GM12878 (cell line): ENCODE measurements around the gene PRR5L. TPM values are rescaled to one million over a fixed set of nuclear protein-coding genes. Genes with fewer than 3 reads are reported as not detected.

Source experiments
- ASH2L ChIP-seq: fragments of 300-600, 200-600 bp; sonication (generic); IDR thresholded peaks from 2 replicates; pipeline ENCODE4 v1.6.1; 2017; ENCODE audit warnings: low read depth, mild to moderate bottlenecking, borderline replicate concordance
- CUX1 ChIP-seq: IDR thresholded peaks from 2 replicates; pipeline ENCODE4 v1.6.1; 2012; ENCODE audit warnings: improper control_type of control experiment, low read depth, low read length; ENCODE audit not compliant: insufficient replicate concordance
- ELK1 ChIP-seq: IDR thresholded peaks from 2 replicates; pipeline ENCODE4 v1.6.1; 2012; ENCODE audit warnings: low read depth, low read length, improper control_type of control experiment
- SIX5 ChIP-seq: IDR thresholded peaks from 2 replicates; pipeline ENCODE4 v1.6.1; 2011; ENCODE audit warnings: mild to moderate bottlenecking, low read depth, low read length, moderate library complexity; ENCODE audit not compliant: severe bottlenecking
- USF1 ChIP-seq: IDR thresholded peaks from 2 replicates; pipeline ENCODE4 v1.6.1; 2011; ENCODE audit warnings: borderline replicate concordance, low read depth, mild to moderate bottlenecking, moderate library complexity, mixed read lengths, low read length; ENCODE audit not compliant: insufficient read depth; ENCODE audit errors: extremely low read length
- polyA plus RNA-seq, 11 experiments: library from polyadenylated mRNA; depleted of rRNA in 4 of 11; unstranded in 6 of 11; stranded (reverse) in 5 of 11; fragments of >200 nt; fragmentation: Nextera tagmentation in 4 of 11; fragmentation: Illumina TruSeq in 1 of 11; extraction: Ambion mirVana in 4 of 11; extraction: Trizol in 1 of 11; gene quantifications; 1 replicate in 1 of 11; 2 replicates in 10 of 11; pipeline versions ENCODE4 v1.2.1 to v1.2.3, GENCODE V29; 2011 to 2016; ENCODE audit warnings: inconsistent platforms in 2 of 11, missing spikeins in 2 of 11, low read depth in 1 of 11
- total RNA-seq, 4 experiments: library from RNA; depleted of rRNA in 3 of 4; stranded (reverse); fragments of >200 nt in 3 of 4; fragmentation: Illumina TruSeq in 1 of 4; extraction: Trizol in 1 of 4; gene quantifications; 2 replicates each; pipeline versions ENCODE4 v1.2.1 to v1.2.3, GENCODE V29; 2013 to 2021

The PRR5L gene
- total and polyA plus RNA-seq, 10 of the 15 experiments (the other 5 are each of a cell fraction or from before 2014, with no cell fraction given): 0.11 to 4.2 (median 0.67) TPM; not detected in 1

- no peak for TF ChIP-seq SIX5
- TF ChIP-seq CUX1: no peak
- TF ChIP-seq ELK1: no peak
- TF ChIP-seq USF1: no peak
- no peak for TF ChIP-seq ASH2L
These were observed 27.6 kb upstream of the PRR5L start (continued) for GRCh38 chr11:36268337-36268985.
